H9 (cell line): ENCODE measurements around the gene SMAD7. TPM values are rescaled to one million over a fixed set of nuclear protein-coding genes. Genes with fewer than 3 reads are reported as not detected.

ENCODE experiments used
- DNase-seq: peaks from one replicate; pipeline ENCODE4 v3.0.0-alpha.2; 2017
- H2AFZ ChIP-seq: one replicate; pipeline ENCODE4 v1.6.1; 2013; ENCODE audit warnings: mild to moderate bottlenecking, low read length, control low read depth, moderate library complexity
- H2AK5ac ChIP-seq: 2 replicates; pipeline ENCODE4 v1.6.1; 2013; ENCODE audit warnings: low read length, control low read depth, mixed read lengths; ENCODE audit not compliant: insufficient read length
- H2BK120ac ChIP-seq: one replicate; pipeline ENCODE4 v1.6.1; 2013; ENCODE audit warnings: low read depth, mild to moderate bottlenecking, low read length, control low read depth, inconsistent platforms; ENCODE audit not compliant: poor library complexity, severe bottlenecking
- H2BK12ac ChIP-seq: 2 replicates; pipeline ENCODE4 v1.6.1; 2013; ENCODE audit warnings: low read length, control low read depth, mixed read lengths, low read depth; ENCODE audit not compliant: insufficient read length
- H2BK15ac ChIP-seq: 2 replicates; pipeline ENCODE4 v1.6.1; 2013; ENCODE audit warnings: low read depth, low read length, control low read depth
- H2BK20ac ChIP-seq: one replicate; pipeline ENCODE4 v1.6.1; 2013; ENCODE audit warnings: low read depth, mild to moderate bottlenecking, low read length, control low read depth, inconsistent platforms; ENCODE audit not compliant: poor library complexity, severe bottlenecking
- H2BK5ac ChIP-seq: 2 replicates; pipeline ENCODE4 v1.6.1; 2013; ENCODE audit warnings: low read length, control low read depth, mixed read lengths; ENCODE audit not compliant: insufficient read length
- H3K14ac ChIP-seq: 2 replicates; pipeline ENCODE4 v1.6.1; 2013; ENCODE audit warnings: low read length, control low read depth; ENCODE audit not compliant: insufficient read depth
- H3K18ac ChIP-seq: 2 replicates; pipeline ENCODE4 v1.6.1; 2013; ENCODE audit warnings: low read depth, mild to moderate bottlenecking, mixed read lengths, low read length, control low read depth; ENCODE audit not compliant: insufficient read length
- H3K23ac ChIP-seq: 2 replicates; pipeline ENCODE4 v1.6.1; 2013; ENCODE audit warnings: low read length, control low read depth, mixed read lengths, low read depth; ENCODE audit not compliant: insufficient read length
- H3K23me2 ChIP-seq: 2 replicates; pipeline ENCODE4 v1.6.1; 2013; ENCODE audit warnings: low read depth, mild to moderate bottlenecking, mixed read lengths, low read length, control low read depth; ENCODE audit not compliant: insufficient read length, poor library complexity, severe bottlenecking
- H3K27ac ChIP-seq: 2 replicates; pipeline ENCODE4 v1.5.1; 2013; ENCODE audit warnings: low read length, control low read depth, mixed read lengths, low read depth; ENCODE audit not compliant: insufficient read length
- H3K27me3 ChIP-seq: 2 replicates; pipeline ENCODE4 v1.6.1; 2013; ENCODE audit warnings: low read length, control low read depth, inconsistent platforms; ENCODE audit not compliant: insufficient read depth
- H3K4ac ChIP-seq: 2 replicates; pipeline ENCODE4 v1.6.1; 2013; ENCODE audit warnings: low read depth, mild to moderate bottlenecking, control low read depth, inconsistent platforms, low read length, moderate library complexity
- H3K4me1 ChIP-seq: 2 replicates; pipeline ENCODE4 v1.6.1; 2013; ENCODE audit warnings: low read length, control low read depth, inconsistent platforms; ENCODE audit not compliant: insufficient read depth
- H3K4me2 ChIP-seq: 2 replicates; pipeline ENCODE4 v1.6.1; 2013; ENCODE audit warnings: low read length, control low read depth, mixed read lengths; ENCODE audit not compliant: insufficient read length, insufficient read depth
- H3K56ac ChIP-seq: 2 replicates; pipeline ENCODE4 v1.6.1; 2013; ENCODE audit warnings: low read depth, mild to moderate bottlenecking, mixed read lengths, low read length, control low read depth; ENCODE audit not compliant: insufficient read length
- H3K79me1 ChIP-seq: 2 replicates; pipeline ENCODE4 v1.6.1; 2013; ENCODE audit warnings: low read depth, mild to moderate bottlenecking, moderate library complexity, low read length, control low read depth, inconsistent platforms; ENCODE audit not compliant: insufficient read depth, poor library complexity, severe bottlenecking
- H3K79me2 ChIP-seq: 2 replicates; pipeline ENCODE4 v1.6.1; 2013; ENCODE audit warnings: low read length, control low read depth, inconsistent platforms; ENCODE audit not compliant: insufficient read depth
- H3K9ac ChIP-seq: 2 replicates; pipeline ENCODE4 v1.6.1; 2013; ENCODE audit warnings: low read length, control low read depth, mixed read lengths; ENCODE audit not compliant: insufficient read length; ENCODE audit errors: extremely low read depth
- H3K9me3 ChIP-seq: one replicate; pipeline ENCODE4 v1.6.1; 2013; ENCODE audit warnings: low read depth, low read length, inconsistent platforms; ENCODE audit not compliant: control insufficient read depth
- H3T11ph ChIP-seq: one replicate; pipeline ENCODE4 v1.6.1; 2013; ENCODE audit warnings: mild to moderate bottlenecking, low read length, control low read depth, inconsistent platforms
- H4K20me1 ChIP-seq: one replicate; pipeline ENCODE4 v1.6.1; 2013; ENCODE audit not compliant: control insufficient read depth, insufficient read length, insufficient read depth
- H4K5ac ChIP-seq: 2 replicates; pipeline ENCODE4 v1.6.1; 2013; ENCODE audit warnings: low read depth, mild to moderate bottlenecking, mixed read lengths, low read length, control low read depth; ENCODE audit not compliant: insufficient read length
- H4K8ac ChIP-seq: replicated peaks from 2 replicates; pipeline ENCODE4 v1.6.1; 2013; ENCODE audit warnings: low read length, control low read depth, mixed read lengths, low read depth; ENCODE audit not compliant: insufficient read length
- H4K91ac ChIP-seq: 2 replicates; pipeline ENCODE4 v1.6.1; 2013; ENCODE audit warnings: low read depth, mild to moderate bottlenecking, moderate library complexity, mixed read lengths, low read length, control low read depth; ENCODE audit not compliant: insufficient read length
- H3K27ac Mint-ChIP-seq, 3 experiments: 2 replicates in 2 of 3; 3 replicates in 1 of 3; pipeline ENCODE4 v1.8.0; 2020 to 2021; ENCODE audit warnings: mixed read lengths in 3 of 3, mild to moderate bottlenecking in 1 of 3, moderate library complexity in 1 of 3
- H3K27me3 Mint-ChIP-seq: 2 replicates; pipeline ENCODE4 v1.8.0; 2021; ENCODE audit warnings: low read depth, mild to moderate bottlenecking, moderate library complexity, mixed read lengths
- H3K36me3 Mint-ChIP-seq, 3 experiments: 2 replicates in 2 of 3; 3 replicates in 1 of 3; pipeline ENCODE4 v1.8.0; 2020 to 2021; ENCODE audit warnings: low read depth in 3 of 3, mixed read lengths in 3 of 3; ENCODE audit not compliant: insufficient read depth in 1 of 3
- H3K4me1 Mint-ChIP-seq, 2 experiments: 2 replicates each; pipeline ENCODE4 v1.8.0; 2020; ENCODE audit warnings: mixed read lengths in 2 of 2
- H3K4me3 Mint-ChIP-seq, 2 experiments: 2 replicates in 1 of 2; 3 replicates in 1 of 2; pipeline ENCODE4 v1.8.0; 2020 to 2021; ENCODE audit warnings: mild to moderate bottlenecking in 2 of 2, mixed read lengths in 2 of 2, moderate library complexity in 1 of 2
- H3K9me3 Mint-ChIP-seq, 2 experiments: 2 replicates in 1 of 2; 3 replicates in 1 of 2; pipeline ENCODE4 v1.8.0; 2020; ENCODE audit warnings: mild to moderate bottlenecking in 2 of 2, mixed read lengths in 2 of 2, moderate library complexity in 1 of 2
- CTCF ChIP-seq: fragments of 200-600 bp; sonication (generic); conservative IDR thresholded peaks from 3 replicates; pipeline ENCODE4 v1.8.0; 2021; ENCODE audit warnings: antibody characterized with exemption, mild to moderate bottlenecking
- WGBS: extraction: QIAGEN DNeasy Blood & Tissue Kit; methylation state at CpG from one replicate; pipeline ENCODE4 v1.1.7; 2013; ENCODE audit warnings: missing lambda C conversion rate, low lambda C conversion rate, mixed read lengths; ENCODE audit not compliant: insufficient read length; ENCODE audit errors: extremely low coverage; 5-methylcytosine and 5-hydroxymethylcytosine counted together
- total RNA-seq: library from RNA; stranded (reverse); gene quantifications from 2 replicates; pipeline ENCODE4 v1.2.1, GENCODE V29; 2021

The SMAD7 gene
- total RNA-seq, 1 experiment from 2014 or later = 27.7 TPM

GRCh38 chr18:48933578-48934414 lies 17.0 kb downstream of the SMAD7 start:
- H4K20me1 ChIP-seq = no peaks in the 10 kb centered on the region
- H3K9me3 ChIP-seq = no peaks in the 10 kb centered on the region
- H3K79me1 ChIP-seq = no peaks in the 10 kb centered on the region
- no peak overlapping the region for H3K4ac ChIP-seq
- no peak overlapping the region for H2BK5ac ChIP-seq
- no peak overlapping the region for H3K27ac ChIP-seq
- no peak for DNase-seq
- H3K79me2 ChIP-seq = peaks cover 91% of the 10 kb centered on the region; the same call in 1 of the 2 replicates
- H3K18ac ChIP-seq = no peak overlapping the region
- no CpG with 5 or more reads among the region's 23 CpGs for WGBS
- no peak overlapping the region for H4K91ac ChIP-seq
- no peak overlapping the region for H3K9ac ChIP-seq
- no peak overlapping the region for H3K4me2 ChIP-seq
- no peaks in the 10 kb centered on the region for H3K27me3 ChIP-seq
- H2AFZ ChIP-seq = no peak overlapping the region
- H3K36me3 Mint-ChIP-seq = peaks cover 8 to 41% (median 10%) of the 10 kb centered on the region in 3 experiments
- no peak overlapping the region for H2BK12ac ChIP-seq
- H3K27me3 Mint-ChIP-seq = no peaks in the 10 kb centered on the region
- H3K14ac ChIP-seq = no peak overlapping the region; the same call in 1 of the 2 replicates
- no peak overlapping the region for H4K5ac ChIP-seq
- peaks cover 89 to 93% of the 10 kb centered on the region in 2 experiments for H3K4me1 Mint-ChIP-seq
- no peak for TF ChIP-seq CTCF
- H4K8ac ChIP-seq = no peak overlapping the region
- H3T11ph ChIP-seq = no peak overlapping the region
- no peaks in the 10 kb centered on the region for H3K9me3 Mint-ChIP-seq
- peak overlapping the region in 1 of 3 experiments; percentile 65; a peak in 2 of 7 replicates for H3K27ac Mint-ChIP-seq
- peak overlapping the region in 1 of 2 experiments; percentile 21; a peak in 1 of 5 replicates for H3K4me3 Mint-ChIP-seq
- H2BK20ac ChIP-seq = no peak overlapping the region
- peaks cover 15% of the 10 kb centered on the region; the same call in 1 of the 2 replicates for H3K4me1 ChIP-seq
- H3K23me2 ChIP-seq = no peaks in the 10 kb centered on the region
- H3K23ac ChIP-seq = no peak overlapping the region
- no peak overlapping the region for H2BK120ac ChIP-seq
- no peak overlapping the region for H2BK15ac ChIP-seq
- H2AK5ac ChIP-seq = no peak overlapping the region
- H3K56ac ChIP-seq = no peak overlapping the region
